ACHN (cell line): ENCODE measurements around the gene BMP10.

ENCODE experiments used
- DNase-seq: peaks from one replicate; pipeline ENCODE4 v3.0.0-alpha.2; 2015
- in situ Hi-C: cut with HindIII; loops from 2 replicates; pipeline ENCODE4 v1.10.0; 2017; ENCODE audit warnings: low sequenced_read_pairs, low pct_ligation_motif_present, low pct_unique_long_range_greater_than_20kb

BMP10 gene

DNA sequence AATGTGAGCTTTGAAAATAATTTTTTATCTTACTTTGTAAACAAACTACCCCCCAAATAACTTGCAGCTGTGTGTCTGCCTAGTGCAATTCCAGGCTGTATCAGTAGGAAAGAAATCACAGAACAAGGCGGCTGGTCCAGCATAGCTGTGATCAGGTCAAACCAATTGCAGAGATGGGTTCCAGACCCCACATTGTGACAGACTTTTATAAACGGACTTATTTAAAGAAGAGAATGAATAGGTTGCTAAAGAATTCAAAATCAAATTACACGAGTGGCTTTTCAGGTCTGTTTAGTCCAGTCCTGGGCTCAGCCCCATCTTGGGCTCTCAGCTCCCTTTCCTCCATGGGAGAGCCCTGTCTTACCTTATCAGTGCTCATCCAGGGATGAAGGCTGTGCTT lies 11.1 kb downstream of the BMP10 start:
- in situ Hi-C loops = no loop called here
- no peak for DNase-seq

DNA sequence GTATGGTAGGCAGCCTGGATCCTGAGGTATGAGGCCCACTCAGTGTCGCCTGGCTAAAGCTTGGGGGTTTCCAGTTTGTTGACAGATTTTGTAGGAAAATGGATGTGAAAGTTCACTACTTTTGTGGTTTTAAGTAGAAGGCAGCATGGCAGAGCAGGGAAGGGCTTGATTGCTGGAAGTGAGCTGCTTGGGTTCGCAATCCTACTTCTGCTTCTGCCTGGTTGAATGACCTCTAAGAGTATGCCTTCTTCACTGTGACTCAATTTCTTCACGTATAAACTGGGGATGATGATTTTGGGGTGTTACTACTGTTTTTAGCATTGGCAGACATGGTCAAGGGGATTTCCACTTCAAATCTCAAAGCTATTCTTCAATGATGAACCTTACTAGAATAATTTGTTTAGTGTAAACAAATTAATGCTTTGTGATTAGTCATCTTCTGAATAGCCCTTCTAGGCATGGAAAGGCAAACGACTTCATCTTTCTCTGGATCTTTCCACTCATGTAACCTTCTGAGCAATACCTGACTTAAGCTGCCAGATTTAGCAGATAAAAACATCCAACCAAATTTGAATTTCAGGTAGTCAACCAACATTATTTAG lies 13.2 kb downstream of the BMP10 start:
- no peak for DNase-seq
- in situ Hi-C loops = no loop called here

DNA sequence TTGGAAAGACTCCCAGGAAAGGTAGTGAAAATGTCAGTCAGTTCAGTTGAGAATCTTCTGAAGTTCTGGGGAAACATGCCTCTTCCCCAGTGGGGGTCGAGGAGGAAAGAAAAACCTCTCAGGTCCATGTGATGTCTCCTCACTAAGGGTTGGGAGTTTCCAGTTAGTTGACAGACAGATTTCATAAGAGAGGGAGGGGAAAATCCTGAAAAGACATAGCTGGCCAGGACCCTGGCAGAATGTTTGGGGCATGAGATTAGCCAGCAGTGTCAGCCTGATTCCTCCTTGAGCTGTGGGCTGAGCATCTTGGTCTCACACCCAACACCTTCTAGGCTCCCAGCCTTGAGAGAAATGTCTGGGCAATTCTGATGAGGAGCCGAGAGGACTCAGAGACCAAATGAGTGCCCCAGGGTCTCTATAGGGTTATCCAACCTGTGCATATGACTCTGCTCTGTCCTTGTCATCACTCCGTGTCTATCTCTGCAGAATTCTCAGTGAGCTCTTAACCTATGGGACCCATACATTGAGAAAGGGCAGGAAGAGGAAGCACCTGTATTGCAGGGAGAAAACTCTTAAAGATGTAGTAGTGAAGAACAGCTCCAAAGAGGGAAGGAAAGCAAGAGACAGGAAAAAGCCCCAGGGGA lies 13.9 kb downstream of the BMP10 start:
- in situ Hi-C loops = no loop called here
- DNase-seq = no peak

DNA sequence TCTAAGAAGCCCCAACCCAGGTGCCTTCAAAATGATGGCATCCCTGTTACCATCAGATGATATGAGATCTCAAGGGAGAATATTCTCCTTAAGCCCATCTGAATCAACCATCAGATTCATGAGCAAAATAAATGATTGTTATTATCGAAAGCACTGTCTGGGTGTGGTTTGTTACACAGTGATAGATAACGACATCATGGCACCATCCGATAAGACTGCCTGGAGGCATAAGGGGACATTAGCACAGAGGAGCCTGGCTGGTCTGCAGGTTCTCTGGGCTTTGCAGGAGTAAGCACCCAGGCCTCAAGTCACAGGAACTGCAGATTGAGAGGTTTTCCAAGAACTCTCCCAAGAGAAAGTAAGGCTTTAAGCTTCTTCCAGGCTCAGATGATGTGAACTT lies 15.6 kb downstream of the BMP10 start:
- in situ Hi-C loops = no loop called here
- no peak for DNase-seq

DNA sequence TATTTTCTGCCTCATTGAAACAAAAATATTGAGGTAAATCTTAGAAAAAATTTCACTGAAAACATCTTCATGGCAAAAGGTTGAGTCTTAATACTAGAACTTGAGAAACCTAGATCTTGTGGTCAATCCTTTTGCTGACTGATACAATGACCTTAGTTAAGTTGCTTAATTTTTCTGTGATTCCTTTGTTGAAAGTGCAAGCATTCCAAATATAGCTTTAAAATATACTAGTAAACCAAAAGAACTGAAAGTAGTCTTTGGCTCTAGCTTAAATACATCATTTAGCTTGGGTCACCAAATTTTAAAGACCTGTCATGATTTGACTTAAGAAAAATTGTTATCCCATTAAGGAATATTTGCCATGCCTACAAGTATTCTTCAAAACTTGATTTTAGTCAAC lies 16.7 kb downstream of the BMP10 start:
- in situ Hi-C loops = no loop called here

DNA sequence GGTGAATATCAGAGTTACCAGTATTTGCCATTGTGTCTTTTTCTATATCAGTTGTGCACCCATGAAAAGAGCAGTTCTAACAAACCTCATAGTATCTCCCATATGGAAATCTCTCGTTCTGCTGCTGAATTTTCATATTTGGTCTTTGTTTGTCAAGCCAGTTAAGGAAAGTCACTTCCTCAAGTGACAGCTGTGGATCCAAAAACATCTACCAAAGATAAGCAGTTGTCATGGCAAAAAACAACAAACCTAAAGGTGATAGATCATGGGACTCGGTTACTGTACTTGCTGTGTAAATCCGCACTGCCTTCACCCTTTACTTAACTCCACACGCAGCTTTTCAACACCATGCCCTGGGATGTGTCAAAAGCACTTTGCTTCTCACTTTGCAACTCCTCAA lies 17.3 kb downstream of the BMP10 start:
- no peak for DNase-seq
- in situ Hi-C loops = no loop called here

More for the DNA sequence above, 16.7 kb downstream of the BMP10 start:
- DNase-seq = no peak

DNA sequence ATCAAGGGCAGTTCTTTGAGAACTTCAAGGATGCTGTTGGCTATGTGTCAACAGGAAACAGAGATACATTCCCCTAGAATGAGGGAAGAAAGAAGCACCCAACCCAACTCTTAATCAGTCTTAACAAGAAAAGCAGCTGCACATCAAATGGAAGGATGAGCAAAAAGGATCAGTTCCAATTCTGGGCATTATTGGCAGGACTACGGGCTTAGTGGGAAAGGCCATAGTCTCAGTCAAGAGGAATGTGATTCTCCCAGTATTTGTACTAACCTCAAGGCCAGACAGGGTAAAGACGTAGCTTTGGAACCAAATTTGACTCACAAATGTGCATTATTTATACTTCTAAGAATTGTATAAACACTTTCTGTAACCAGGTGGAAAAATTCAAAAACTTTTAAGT lies 18.2 kb downstream of the BMP10 start:
- no peak for DNase-seq
- in situ Hi-C loops = no loop called here

DNA sequence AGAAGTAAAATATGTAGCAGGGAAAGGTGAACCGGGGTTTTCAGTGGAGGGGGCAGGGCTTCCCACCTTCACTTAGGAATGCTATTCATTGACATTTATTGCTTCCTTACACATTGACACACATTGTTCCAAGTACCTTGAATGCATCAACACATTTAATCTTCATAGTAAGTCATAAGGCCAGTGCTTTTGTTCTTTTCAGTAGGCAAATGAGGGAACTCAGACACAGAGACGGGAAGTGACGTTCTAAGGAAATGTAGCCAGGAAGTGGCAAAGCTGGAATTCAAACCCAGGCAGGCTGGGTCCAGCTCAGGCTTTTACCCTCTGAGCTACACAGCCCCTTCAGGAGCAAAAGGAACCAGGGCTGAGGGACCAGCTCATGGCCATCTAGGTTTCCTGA lies 20.7 kb downstream of the BMP10 start:
- DNase-seq = no peak
- in situ Hi-C loops = no loop called here

DNA sequence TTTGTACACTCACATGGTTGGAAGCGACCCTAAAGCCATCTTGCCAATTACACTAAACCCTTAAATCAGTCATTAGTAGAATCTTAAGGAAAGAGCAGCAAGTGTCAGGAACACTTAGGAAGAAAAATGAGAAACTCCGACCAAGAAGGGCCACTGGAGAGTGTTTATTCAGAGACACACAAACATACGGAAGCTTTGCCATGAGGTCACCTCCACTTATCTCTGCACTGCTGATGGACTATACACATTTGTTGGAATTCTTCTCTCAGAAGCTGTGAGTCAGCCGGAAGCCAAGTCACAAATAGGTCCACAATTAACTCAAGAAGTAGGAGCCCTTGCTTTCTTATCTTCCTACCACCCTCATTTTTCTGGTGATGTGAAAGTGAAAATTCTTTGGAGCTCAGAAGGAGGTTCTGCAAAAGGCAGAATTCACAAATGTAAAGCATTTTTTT lies 21.6 kb downstream of the BMP10 start:
- DNase-seq = no peak
- in situ Hi-C loops = no loop called here

DNA sequence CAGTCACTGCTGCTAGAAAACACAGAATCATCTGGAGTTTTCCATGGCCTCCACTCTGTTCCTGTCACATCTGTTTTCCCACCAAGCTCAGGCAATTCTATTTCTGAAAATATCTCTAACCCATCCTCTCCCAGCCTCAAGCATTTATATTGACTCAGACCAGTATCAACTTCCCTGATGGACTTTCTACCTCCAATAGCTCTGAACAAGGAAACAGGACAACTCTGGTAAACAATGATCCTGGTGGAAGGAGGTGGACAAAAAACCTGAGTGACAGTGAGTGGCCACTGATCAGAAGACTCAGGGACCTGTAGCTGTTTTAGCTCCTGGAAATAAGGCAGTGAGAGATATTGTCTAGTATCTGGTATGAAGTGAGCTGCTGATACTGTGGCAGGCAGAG lies 23.4 kb downstream of the BMP10 start:
- in situ Hi-C loops = no loop called here
- no peak for DNase-seq

DNA sequence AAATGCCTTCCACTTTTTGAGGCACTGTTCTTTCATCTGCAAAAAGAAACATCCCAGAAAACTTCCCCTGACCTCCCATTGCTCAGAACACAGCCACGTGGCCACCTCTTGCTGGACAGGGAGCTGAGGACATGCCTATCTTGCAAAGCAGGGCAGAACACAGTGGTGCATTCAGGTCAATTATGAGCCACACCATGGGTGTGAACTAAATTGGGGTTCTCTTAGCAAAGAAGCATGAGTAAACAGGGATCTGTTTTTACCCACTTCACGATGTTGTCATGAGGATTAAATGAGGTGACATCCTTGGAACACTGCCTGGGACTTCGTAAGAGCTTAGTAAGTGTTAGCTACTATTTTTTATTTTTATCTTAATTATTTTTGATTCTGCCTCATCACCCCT lies 25.1 kb downstream of the BMP10 start:
- DNase-seq = no peak
- in situ Hi-C loops = no loop called here

DNA sequence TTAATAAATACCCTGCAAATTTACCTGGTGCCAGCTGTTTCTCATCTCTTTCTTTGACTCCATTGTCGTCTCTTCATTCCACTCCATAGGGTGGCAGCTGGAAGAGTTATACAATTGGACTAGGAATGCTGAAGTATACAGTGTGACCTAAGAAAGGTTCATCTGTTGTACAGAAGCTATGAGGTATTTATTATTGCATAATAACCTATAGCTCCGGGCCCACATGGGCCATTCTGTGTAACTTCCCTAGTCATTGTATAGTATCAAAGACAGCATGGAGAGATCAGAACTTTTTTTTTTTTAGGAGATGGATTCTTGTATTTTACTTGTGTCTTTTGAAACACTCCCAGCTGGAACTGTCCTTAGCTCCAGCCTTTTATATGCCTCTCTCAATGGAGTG lies 26.2 kb downstream of the BMP10 start:
- no peak for DNase-seq
- in situ Hi-C loops = no loop called here

DNA sequence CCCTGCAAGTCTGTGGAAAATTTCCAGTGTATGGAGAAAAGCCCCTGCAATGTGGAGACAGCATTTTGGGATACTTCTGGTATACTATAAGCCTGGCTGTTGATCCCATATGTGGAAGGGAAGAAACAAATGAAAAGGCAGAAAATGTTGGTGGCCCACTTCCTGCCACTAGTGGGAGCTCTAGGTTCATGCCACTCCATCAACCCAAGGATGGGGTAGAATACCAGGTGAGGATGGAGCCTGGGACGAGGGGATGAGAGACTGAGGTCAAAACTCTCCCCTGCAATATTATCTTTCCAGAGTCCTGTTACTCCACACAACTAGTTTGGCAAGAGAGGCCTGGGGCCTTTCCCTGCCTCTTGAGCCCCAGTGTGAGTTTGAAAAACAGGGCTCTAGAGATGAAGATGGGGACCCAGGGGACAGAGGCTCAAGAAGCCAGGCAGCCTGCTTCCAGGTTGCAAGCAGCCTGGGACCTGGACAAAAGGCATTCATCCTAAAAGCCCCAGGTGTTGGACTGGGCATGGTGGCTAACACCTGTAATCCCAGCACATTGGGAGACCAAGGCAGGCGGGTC lies 31.9 kb downstream of the BMP10 start:
- peak; percentile 7 for DNase-seq
- in situ Hi-C loops = no loop called here

DNA sequence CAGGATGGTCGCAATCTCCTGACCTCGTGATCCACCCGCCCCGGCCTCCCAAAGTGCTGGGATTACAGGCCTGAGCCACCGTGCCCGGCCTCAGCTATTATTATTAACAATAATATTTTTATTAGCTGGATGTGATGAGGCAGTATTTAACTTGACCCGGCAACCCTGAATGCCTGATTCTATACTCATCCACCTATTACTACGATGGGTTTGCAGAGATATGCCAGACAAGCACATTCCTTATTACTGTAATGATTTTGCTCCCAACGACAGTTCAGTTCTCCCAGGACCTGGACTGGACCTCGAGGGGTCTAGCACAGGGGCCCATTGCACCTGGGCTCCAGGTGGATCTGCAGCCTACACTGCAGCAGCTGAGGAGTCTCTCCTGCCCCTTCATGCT lies 32.6 kb downstream of the BMP10 start:
- in situ Hi-C loops = no loop called here
- DNase-seq = no peak

DNA sequence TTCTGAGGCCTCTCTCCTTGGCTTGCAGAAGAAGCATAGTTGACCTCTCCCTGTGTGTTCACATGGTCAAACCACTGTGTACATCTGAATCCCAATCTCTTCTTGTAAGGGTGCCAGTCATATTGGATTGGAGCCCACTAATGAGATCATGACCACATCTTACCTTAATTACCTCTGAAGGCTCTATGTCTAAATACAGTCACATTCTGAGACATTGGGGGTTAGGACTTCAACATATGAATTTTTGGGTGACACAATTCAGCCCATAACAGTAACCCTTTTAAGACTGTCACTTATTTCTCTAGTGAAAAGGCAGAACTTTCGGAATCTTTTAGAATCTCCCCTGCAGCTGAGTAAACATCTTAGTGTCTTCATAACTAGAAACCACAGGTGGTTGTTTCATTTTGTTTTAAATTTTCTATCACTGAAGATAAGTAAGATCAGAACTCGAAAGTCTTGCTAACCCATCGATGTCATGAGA lies 33.3 kb downstream of the BMP10 start:
- in situ Hi-C loops = no loop called here
- no peak for DNase-seq

DNA sequence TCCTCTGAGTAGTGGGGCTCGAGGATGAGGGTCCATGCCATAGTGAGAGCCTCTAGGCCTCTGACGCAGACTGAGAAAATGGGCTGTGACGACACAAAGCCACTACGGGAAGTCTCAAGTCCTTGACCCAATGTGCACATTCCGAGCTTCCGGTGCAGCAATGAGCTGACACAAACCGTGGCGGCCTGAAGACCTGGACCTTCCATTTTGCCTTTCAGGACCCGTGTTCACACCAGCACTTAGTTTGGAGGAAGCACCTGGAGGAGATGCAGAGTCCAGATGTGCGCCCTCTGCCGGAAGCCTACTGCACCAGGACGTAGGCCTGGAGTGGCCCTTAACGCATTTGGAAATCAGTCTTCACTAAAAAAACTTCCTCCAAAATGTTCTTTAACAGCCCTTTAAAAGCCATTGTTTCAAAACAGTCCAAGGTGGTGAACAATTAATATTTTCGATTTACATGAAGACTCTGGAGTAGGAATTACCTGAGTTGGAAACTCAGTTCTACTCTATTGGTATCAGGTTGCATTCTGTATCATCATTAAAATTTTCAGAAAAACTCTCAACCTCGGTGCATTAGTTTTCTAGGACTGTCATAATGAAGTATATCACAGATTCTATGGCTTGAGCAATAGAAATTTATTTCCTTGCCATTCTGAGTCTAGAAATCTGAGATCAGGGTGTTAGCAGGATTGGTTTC lies 33.9 kb downstream of the BMP10 start:
- DNase-seq = no peak
- in situ Hi-C loops = no loop called here

DNA sequence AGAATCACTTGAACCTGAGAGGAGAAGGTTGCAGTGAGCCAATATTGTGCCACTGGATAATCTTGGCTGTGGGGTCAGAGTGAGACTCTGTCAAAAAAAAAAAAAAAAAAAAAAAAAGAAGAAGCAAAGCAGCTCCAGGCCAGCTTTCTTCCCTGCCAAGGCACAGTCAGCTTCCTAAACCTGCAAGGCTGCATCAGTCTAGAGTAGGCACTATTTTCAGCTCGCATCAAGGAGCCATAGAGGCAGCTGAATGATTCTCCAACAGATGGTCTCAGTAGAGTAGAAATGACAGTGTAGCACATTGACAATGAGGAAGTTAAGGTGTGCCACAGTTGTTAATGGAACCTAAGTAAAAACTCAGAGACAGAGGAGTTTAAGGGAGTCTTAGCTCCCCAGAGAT lies 35.6 kb downstream of the BMP10 start:
- no peak for DNase-seq
- in situ Hi-C loops = no loop called here

DNA sequence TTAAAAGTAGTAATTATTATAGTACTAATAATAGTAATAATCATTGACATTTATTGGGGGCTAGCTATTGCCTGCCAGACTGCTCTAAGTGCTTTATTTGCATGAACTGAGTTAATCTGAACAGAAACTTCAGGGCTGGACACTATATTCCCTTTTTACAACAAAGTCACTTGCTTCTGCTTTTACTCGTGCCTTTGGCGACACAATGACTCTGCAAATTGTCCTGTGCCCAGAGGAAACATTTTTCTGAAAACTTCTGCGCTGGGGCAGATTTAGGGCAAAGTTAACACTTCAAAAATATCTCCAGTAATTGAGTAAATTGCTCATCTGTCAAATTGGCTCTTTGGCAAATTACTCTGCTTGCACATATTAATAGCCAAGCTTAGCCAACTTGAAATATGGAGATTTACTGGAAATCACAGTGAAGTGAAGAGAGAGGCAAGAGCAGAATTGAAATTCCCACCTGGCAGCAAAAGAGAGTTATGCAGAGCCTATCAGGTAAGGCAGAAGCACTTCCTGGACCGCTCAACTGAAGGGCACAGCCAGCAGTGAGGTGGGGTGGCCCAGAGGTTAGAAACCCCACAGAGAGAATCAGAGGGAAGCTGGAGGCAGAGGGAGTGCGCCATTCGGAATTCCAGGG lies 36.3 kb downstream of the BMP10 start:
- in situ Hi-C loops = no loop called here
- no peak for DNase-seq

DNA sequence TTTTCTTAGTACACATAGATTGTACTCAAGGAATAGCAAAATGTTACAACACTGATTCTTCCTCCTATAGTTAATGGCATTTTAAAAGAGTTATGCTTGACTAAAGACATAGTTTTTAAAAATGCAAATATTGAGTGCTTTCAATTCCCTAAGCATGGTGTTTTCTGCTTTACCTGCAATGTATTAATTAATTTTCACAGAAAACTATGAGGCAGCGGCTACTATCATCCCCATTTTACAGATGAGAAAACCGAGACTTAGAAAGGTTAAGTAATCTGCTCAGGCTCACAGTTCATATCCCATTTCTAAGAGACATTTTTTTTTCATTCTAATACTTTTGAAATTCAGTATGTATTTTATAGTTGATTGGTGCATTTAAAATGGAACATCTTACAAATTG lies 38.0 kb downstream of the BMP10 start:
- in situ Hi-C loops = no loop called here
- DNase-seq = no peak
